Loucy (cell line): ENCODE results near the gene FBXO42.

Experiments used
- CTCF ChIP-seq: fragments of 200-600 bp; sonication (generic); conservative IDR thresholded peaks from 2 replicates; pipeline ENCODE4 v1.5.1; 2014; ENCODE audit warnings: mild to moderate bottlenecking, antibody characterized with exemption, low read length
- EZH2phosphoT487 ChIP-seq: fragments of 200-600 bp; IDR thresholded peaks from 2 replicates; pipeline ENCODE4 v1.6.1; 2018; ENCODE audit warnings: antibody characterized with exemption, mild to moderate bottlenecking, moderate library complexity, borderline replicate concordance

- TF ChIP-seq CTCF (no peak), EZH2phosphoT487 (no peak)
These were observed 149.7 kb downstream of the FBXO42 start for GRCh38 chr1:16202281-16203210.
